ENCODE data around the gene AP3D1.
"Not testable (repeated sequence)": the region's sequence is repeated elsewhere in the genome, so short reads cannot be mapped to it uniquely, and the experiment has no call there.

AP3D1 gene

DNA sequence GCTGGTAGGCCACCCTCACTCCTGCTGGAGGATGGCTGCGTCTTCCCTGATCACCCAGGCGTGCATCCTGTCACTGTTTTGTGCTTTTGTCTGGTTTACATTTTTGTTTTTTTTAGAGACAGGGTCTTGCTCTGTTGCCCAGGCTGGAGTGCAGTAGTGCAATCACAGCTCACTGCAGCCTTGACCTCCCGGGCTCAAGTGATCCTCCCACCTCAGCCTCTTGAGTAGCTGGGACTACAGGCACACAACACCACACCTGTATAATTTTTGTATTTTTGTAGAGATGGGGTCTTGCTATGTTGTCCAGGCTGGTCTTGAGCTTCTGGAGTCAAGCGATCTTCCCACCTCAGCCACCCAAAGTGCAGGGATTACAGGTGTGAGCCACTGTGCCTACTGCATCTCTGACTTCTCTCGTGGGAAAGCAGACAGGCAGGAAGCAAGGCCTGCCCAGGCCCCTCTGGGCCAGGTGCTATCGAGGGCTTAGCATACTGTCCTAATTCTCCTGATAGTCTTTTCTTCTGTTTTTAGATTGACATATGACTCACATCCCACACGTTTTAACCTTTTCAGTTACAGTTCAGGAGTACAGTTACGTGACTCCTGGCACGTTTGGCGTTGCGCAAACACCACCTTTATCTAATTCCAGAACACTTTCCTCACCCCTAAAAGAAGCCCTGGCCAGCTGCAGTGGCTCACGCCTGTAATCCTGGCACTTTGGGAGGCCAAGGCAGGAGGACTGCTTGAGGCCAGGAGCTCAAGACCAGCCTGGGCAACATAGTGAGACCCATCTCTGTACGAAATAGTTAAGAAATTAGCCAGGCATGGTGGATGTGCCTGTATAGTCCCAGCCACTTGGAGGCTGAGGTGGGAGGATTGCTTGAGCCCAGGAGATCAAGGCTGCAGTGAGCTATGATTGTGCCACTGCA is 64.4 kb downstream of the AP3D1 start:
- not testable (repeated sequence) for DNase-seq

DNA sequence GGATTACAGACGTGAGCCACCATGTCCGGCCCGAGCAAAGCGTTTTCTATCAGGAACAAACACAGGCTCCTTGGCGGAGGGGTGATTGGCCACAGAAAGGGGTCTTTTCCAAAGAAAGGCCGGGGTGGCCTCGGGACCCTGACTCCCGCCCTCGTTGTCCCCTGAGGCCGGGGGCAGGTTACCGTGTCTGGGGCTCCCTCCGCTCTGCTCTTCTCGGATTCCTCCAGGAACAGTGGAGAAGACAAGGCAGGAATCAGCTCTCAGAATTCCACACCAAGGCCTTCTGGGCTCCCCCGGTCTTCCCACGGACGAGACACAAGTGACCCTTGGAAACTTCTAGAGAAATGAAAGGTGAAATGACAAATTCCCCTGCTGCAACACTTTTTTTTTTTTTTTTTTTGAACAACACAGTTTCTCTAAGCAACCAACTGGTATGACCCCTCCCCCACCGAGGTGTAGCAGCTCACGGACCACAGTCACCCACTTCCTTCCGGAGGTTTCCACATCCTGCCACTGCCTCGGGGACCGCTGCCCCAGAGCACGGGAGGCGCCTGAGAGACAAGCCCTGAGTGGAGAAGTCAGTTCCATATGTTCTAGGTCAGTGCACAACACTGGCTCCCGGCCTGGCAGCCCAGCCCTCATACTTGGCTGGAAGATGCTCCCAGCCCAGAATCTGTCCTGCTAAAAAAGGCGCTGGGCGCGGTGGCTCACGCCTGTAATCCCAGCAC is 66.2 kb downstream of the AP3D1 start:
- no peak for DNase-seq

DNA sequence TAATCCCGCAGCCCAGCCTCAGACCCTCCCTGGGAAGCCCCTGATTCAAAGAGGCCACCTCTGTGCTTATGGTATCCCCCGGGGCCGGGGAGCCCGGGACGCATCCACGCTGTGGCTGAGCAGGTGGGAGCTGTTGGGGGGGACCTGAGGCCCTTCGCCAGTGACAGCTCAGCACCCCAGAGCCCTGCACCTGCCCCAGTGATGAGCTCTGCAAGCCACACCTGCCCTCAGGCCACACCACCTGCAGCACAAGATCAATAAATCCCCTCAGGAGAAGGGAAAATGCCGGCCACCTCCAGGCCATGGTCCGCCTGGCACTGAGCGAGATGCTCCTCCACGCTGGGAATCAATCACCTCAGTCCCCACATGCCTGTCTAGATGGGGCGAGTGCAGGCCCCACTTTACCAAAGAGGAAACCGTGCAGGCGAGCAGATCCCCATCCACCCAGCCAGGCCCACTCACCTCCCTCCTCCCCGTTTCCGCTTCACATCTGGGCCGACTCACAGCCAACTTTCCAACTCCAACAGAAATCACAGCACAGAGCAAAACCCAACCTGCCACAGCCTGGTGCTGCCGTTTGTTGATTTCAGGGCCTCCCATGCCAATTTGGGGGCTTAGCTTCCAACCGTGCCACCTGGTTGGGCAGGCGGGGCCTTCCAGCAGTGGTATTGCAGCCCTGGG is 68.1 kb downstream of the AP3D1 start:
- no peak for DNase-seq

DNA sequence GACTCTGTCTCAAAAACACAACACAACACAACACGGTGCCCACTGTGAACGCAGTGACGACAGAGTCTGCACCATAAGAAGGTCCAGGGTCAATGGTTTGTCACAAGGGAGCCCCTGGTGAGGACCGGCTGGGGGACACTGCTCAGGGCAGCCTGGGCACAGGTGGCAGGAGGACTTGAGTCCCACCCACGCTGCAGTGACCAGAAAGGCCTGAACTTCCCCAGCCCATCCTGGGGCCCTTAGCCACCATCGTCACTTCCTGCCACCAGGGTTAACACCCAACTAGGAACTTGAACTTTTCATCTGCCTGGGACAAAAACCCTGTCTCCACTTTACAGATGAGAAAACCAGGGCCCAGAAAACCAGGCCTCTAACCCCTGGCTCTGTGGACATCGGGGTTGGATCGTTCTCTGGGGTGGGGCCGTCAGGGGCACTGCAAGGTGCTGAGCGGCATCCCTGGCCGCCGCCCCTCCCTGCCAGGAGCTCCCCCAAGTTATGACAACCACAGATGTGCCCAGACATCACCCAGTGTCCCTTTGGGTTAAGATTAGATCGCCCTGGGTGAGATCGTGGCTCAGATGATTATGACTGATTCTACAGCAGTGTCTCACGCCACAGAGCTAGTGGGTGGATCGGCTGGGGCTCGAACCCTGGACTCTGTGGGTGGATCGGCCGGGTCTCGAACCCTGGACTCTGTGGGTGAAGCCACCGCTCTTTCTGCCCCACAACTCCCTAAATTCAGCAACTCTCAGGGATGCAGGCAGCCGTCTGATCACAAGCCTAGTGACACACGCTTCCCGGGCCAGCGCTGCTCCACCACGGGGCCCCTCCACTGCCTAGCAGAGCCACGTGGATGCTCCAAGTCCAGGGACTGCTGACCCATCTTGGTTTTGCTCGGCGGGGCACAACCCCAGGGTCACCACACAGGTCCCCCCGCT is 69.2 kb downstream of the AP3D1 start:
- no peak for DNase-seq

DNA sequence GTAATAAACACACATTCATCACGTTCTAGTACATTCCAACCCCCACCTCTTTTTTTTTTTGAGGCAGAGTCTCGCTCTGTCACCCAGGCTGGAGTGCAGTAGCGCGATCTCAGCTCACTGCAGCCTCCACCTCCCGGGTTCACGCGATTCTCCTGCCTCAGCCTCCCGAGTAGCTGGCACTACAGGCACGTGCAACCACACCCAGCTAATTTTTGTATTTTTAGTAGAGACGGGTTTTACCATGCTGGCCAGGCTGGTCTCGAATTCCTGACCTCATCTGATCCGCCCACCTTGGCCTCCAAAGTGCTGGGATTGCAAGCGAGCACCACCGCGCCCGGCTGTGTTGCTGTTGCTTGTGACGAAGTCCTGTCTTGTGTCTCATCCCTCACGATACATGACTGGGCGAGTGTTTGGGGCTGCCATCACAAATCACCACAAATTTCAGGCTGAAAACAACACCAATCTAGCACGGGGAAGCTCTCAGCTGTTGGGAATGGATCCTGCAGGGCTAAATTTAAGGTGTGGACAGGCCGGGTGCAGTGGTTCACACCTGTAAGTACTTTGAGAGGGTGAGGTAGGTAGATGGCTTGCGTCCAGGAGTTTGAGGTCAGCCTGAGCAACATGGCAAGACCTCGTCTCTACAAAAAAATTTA is 70.9 kb downstream of the AP3D1 start:
- DNase-seq = no peak

DNA sequence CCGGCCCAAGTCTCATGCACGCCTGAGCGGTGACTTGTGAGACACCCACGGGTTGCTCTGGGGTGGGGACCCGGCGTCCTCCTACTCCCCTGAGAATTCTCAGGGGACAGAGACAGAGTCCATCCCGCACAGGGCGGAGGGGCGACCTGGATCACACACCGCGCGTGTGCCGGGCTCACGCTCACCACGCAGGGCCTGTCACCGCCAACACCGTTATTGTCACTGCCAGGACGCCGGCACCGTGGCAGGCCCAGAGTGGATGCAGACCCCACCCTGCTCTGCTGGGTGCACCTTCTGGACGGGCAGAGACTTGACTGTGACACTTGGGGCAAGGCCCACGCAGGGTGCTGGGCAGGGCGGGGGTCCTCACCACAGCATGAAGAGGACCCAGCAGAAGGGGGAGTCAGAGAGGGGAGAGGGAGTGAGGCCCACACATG is 71.5 kb downstream of the AP3D1 start:
- DNase-seq = no peak

DNA sequence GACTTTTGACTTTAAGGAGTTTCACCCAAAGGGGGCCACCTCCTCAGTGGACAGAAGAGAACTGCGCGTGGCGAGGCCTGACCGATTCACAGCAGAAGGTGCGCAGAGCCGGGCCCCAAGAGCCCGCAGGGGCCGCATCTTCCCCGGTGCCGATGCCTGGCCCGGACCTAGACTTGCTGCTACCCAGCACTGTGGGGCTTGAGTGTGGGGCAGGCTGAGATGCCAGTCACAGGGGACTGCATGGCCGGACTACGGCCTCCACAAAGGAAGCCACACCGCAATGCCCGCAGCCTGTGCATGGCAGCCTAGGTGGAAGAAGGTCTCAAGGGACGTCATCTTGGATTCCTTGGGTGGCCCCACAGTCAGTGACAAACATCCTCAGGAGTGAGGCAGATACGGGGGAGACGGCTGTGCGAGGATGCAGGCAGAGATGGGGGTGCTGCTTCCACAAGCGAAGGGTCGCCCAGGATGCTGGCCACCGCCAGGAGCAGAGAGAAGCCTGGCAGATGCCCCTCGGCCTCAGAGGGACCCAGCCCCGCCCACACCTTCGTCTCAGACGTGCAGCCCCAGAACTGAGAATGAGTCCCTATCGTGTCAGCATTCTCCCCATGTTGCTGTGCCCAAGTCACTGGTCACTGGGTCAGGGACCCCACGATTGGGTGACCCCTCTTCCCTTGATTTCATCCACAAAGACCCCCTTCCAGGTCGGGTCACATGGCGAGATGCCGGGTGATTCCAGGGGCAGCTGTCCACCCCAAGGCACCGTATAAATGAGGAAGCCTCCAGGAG is 72.1 kb downstream of the AP3D1 start:
- no peak for DNase-seq

DNA sequence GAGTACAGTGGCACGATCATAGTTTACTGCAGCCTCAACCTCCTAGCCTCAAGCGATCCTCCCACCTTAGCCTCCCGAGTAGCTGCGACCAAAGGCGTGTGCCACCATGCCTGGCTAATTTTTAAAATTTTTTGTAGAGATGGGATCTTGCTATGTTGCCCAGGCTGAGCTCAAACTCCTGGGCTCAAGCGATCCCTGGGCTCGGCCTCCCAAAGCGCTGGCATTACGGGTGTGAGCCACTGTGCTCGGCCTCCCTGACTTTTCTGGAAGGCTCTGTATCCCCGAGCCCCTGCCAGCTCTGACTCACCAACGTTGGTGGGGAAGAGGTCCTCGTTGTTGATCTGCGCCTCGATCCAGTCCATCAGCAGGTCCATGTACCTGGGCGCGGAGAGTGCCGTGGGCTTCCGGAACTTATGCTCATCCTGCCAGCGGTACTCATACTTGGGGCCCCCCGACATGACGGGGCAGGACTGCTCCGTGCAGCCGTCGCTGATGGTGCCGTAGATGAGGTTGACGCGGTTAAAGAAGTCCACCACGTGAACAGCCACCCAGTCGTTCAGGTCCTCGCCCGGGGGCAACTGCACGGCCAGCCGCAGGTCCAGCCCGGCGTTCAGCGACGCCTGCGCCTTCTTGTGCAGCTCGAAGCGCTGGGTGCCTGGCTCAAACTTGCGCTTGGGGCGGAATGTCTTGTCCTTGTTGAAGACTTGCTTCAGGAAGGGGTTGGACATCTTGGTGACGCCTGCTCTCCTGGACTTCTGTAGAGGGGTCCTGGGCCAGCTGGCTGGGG is 73.3 kb downstream of the AP3D1 start:
- DNase-seq = no peak

DNA sequence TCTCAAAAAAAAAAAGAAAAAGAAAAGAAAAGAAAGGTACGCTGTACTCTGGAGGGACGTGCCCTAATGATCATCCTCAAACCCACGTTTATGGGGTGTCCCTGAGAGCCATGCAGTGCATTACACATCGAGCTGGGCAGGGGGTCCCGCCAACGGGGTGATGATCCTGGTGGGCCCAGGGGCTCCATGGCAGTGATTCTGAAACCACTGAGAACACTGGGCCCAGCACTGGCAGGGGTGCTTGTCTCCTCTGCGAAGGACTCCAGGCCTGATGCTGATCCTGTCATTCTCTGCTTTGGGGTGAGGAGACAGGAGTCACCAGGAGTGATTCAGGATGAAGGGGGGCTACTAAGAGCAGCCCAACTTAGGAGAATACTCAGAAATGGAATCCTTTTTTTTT is 74.0 kb downstream of the AP3D1 start:
- DNase-seq = no peak

DNA sequence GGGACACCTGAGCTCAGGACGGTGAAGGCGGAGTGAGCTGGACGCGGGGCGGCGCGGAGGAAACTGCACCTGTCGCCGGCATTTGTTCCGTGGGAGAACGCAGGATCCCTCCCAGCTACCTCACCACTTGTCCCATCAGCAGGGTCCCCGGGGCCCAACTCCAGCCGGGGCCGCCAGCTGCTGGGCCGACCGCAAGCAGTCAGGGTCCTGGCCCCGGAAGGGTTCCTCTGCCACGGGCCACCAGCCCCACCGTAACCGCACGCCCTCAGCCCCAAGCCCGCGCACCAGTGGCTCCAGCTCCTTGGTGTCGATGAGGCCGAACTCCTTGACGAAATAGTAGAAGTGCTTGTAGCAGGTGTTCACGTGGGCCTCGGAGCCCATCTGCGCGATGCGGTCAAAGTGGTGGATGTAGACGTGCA is 74.8 kb downstream of the AP3D1 start:
- DNase-seq = no peak

DNA sequence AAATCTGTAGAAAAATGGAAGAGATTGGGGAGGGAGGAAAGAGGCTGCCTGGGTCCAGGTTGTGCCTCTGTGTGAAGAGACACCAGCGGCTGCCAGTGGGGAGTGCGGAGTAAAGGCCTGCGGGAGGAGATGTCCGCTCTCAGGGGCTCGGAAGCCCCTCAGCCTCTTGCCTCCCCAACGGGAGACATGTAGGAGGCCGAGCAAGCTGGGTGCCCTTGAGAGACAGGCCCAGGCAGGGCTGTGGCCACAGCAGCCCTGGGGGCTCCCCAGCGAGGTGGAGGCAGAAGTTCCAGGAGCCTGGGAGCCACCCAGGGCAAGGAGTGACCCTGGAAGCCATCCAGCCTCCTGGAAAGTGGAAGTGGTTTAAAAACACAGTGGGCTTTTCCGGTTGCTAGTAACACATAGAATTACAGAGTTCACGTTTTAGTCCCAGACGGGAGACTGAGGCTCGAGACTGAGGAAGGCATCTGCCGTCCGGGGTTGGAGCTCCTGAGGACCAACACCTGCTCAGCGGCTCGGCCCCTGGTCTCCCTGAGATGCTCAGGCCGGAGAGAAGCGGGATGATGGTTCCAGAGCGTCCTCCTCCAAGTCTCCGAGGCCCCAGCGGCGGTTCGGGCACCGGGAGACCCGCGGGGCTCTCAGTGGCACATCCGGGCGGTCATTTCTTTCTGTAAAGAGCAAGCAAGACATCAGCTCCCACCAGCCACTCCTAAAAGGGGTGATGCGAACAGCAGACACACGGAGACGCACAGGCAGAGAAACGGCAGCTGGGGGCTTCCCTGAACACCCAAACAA is 78.4 kb downstream of the AP3D1 start:
- DNase-seq = no peak

DNA sequence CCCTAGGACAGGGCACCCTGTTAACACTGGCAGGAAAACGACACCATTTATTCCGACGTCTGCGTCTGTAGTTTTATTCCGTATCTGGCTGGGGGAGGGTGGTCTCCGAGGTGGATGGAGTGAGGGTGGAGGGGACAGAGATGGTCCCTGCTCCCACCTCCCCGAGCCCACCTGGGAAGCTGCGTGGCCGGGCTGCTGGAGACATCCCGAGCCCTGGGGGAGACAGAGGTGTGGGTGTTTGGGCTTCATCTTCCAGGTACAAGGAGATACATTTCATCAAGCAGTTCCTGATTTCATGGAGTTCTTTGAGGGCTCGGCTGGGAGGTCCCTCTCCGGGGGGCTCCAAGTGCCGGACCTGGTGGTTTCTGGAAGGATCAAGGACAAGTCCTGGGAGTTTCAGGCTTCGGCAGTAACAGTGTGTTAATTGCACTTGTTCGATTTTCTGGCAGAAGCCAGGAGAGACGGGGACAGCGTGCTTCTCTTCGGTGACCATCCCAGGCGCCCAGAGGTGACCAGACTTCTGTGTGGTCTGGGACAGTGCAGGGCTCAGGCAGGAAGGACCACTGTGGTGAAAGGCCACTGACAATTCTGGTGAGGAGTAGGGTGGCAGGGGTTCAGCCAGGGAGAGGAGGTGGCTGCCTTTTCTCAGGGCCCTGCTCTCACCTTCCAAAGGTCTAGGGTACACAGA is 80.2 kb downstream of the AP3D1 start:
- no peak for DNase-seq

DNA sequence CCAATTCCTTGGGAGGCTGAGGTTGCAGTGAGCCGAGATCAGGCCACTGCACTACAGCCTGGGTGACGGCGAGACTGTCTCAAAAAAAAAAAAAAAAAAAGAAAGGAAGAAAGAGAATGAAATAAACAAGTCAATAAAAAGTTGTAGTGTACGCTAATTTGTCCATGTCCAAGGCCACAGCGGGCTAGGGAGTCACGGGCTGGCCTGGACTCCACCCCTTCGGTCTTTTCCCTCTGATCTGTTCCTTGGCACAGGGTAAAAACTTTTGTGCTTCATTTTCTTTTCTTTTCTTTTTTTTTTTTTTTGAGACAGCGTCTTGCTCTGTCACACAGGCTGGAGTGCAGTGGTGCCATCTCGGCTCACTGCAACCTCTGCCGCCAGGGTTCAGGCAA is 80.9 kb downstream of the AP3D1 start:
- no peak for DNase-seq

DNA sequence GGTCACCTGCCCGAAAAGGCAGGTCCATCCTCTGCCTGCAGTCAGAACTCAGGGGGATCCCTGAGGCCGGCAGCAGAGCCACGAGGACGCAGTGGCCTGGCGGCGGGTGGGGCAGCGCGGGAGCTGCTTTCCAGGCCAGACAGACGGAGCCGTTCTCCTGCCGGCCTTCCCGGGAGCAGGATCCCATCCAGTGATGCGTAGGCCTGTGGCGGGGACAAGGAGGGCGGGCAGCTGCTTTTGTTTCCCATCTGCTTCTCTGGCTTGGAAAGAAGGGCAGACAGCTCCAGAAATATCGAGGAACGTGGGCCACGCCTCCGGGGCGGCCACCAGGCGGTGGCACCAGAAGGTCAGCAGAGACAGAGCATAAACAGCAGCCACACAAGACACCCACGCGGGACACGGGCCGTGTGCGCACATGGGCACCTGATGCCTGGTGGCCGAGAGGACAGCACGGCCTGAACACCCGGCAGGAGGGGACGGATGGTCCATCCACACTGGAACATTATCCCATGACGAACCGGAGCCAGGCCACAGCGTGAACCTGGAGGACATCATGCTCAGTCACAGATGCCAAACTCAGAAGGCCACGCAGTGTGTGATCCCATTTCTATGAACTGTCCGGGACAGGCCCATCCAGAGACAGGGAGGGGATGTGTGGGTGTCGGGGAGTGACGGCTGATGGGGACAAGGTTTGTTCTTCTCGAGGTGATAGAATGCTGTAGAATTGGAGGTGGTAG is 86.4 kb downstream of the AP3D1 start:
- DNase-seq = peak; percentile 47

DNA sequence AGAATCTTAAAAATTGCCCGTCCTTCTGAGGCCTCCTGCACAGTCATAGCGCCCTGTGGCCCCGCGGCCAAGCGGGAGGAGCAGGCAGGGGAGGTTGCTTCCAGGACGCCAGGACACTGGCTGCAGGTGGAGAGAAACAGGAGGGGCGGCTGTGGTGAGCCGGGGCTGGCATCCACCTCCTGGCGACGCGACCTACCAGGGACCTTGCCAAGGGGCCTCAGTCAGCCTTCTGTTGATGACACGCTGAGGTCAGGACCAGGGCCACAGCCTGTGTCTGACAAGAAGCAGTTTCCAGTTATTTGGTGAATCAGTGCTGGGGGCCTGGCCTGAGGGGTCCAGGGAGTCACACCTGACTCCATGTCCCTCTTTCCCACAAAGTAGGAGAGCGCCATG is 87.0 kb downstream of the AP3D1 start:
- DNase-seq = no peak

DNA sequence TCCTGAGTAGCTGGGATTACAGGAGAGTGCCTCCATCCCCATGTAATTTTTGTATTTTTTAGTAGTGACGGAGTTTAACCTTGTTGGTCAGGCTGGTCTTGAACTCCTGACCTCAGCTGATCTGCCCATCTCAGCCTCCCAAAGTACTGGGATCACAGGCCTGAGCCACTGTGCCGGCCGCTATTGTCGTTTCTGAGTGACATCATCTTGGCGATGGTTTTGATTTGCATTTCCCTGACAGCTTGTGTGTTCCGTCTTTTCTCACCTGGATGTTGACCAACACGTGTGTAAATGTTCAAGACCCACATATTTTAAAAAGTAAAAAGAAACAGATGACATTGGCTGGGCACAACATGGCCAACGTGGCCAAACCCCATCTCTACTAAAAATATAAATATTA is 87.5 kb downstream of the AP3D1 start:
- no peak for DNase-seq

DNA sequence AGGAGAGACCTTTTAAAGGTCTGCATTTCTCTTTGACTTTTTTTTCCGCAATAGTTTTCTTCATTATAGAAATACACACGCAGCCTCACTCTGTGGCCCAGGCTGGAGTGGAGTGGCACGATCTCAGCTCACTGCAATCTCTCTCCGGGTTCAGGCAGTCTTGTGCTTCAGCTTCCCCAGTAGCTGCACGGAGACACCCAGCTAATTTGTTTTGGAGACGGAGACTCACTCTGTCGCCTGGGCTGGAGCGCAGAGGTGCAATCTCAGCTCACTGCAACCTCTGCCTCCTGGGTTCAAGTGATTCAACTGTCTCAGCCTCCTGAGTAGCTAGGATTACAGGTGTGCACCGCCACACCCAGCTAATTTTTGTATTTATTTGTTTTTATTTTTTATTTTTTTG is 88.6 kb downstream of the AP3D1 start:
- DNase-seq = no peak

DNA sequence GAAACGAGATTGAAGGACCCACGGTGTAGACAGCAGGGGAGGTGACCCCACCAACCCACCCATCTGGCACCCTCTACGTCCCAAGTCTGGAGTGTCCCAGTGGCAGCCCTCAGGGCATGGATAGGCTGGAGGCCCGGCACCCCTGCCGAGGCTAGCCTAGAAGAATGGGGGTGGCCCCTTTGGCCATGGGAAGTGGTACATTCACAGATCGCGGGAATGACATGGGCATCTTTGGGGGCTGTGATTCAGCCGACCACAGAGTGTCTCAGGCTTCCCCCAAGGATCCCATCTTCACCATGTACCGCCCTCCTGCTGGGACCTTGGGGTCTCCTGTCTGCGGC is 89.0 kb downstream of the AP3D1 start:
- no peak for DNase-seq
